Mesodermal cell (in vitro differentiated cells): ENCODE data around the gene GGT6.
A peak's percentile ranks its signal among the peaks of the same experiment; 100 is the strongest.
"Not testable (repeated sequence)": the region's sequence is repeated elsewhere in the genome, so short reads cannot be mapped to it uniquely, and the experiment has no call there.

Experiments
- H3K27ac ChIP-seq: 2 replicates; pipeline ENCODE4 v1.7.0; 2013; ENCODE audit warnings: mild to moderate bottlenecking, low read depth, low read length, moderate library complexity; ENCODE audit not compliant: severe bottlenecking
- H3K36me3 ChIP-seq: 2 replicates; pipeline ENCODE4 v1.7.1; 2013; ENCODE audit warnings: mild to moderate bottlenecking, low read length, moderate library complexity; ENCODE audit not compliant: control insufficient read depth, insufficient read depth
- H3K4me1 ChIP-seq: one replicate; pipeline ENCODE4 v1.7.1; 2013; ENCODE audit warnings: mild to moderate bottlenecking, low read length; ENCODE audit not compliant: insufficient read depth, control insufficient read depth, poor library complexity, severe bottlenecking
- H3K4me3 ChIP-seq: 2 replicates; pipeline ENCODE4 v1.7.0; 2013; ENCODE audit warnings: low read length, control low read depth, mild to moderate bottlenecking; ENCODE audit not compliant: insufficient read depth, poor library complexity, severe bottlenecking; ENCODE audit errors: extremely low read depth
- H3K9me3 ChIP-seq: 2 replicates; pipeline ENCODE4 v1.7.1; 2013; ENCODE audit warnings: mild to moderate bottlenecking, low read length, moderate library complexity; ENCODE audit not compliant: control insufficient read depth
- WGBS, 2 experiments: methylation state at CpG; one replicate each; pipeline ENCODE4 v1.1.5; 2013; ENCODE audit warnings: missing lambda C conversion rate in 2 of 2; ENCODE audit not compliant: insufficient coverage in 2 of 2; 5-methylcytosine and 5-hydroxymethylcytosine counted together

GGT6 gene

GRCh38 chr17:4591529-4591928 lies 31.2 kb upstream of the GGT6 start:
- WGBS, 2 experiments: 64 to 74% methylated on average over 12 of the region's 12 CpGs
- H3K4me1 ChIP-seq: peaks cover 18% of the 10 kb centered on the region
- no peak overlapping the region for H3K27ac ChIP-seq
- no peaks in the 10 kb centered on the region for H3K9me3 ChIP-seq
- H3K36me3 ChIP-seq: no peaks in the 10 kb centered on the region
- H3K4me3 ChIP-seq: no peak overlapping the region

- Histone ChIP-seq H3K27ac (no peak overlapping the region), H3K36me3 (no peaks in the 10 kb centered on the region), H3K4me3 (no peak overlapping the region), H3K4me1 (peaks cover 18% of the 10 kb centered on the region), H3K9me3 (no peaks in the 10 kb centered on the region)
- 87 to 88% methylated on average over 8 to 10 of the region's 10 CpGs for WGBS, 2 experiments
Measured at GRCh38 chr17:4590981-4591453, 30.6 kb upstream of the GGT6 start.

- peaks cover 15% of the 10 kb centered on the region for H3K4me1 ChIP-seq
- H3K27ac ChIP-seq, H3K4me3 ChIP-seq, H3K36me3 ChIP-seq, H3K9me3 ChIP-seq: not testable (repeated sequence)
- WGBS, 2 experiments: 89 to 97% methylated on average over 10 of the region's 11 CpGs
Measured at GRCh38 chr17:4590042-4590441, 29.7 kb upstream of the GGT6 start.

- Histone ChIP-seq H3K9me3 (no peaks in the 10 kb centered on the region), H3K36me3 (no peaks in the 10 kb centered on the region), H3K4me1 (peaks cover 15% of the 10 kb centered on the region), H3K27ac (no peak overlapping the region), H3K4me3 (no peak overlapping the region)
- 86 to 92% methylated on average over 10 to 18 of the region's 22 CpGs for WGBS, 2 experiments
Measured at GRCh38 chr17:4588898-4589625, 28.7 kb upstream of the GGT6 start.

- H3K27ac ChIP-seq: peak overlapping the region; percentile 75
- no peaks in the 10 kb centered on the region for H3K36me3 ChIP-seq
- H3K9me3 ChIP-seq: no peaks in the 10 kb centered on the region
- H3K4me1 ChIP-seq: peaks cover 21% of the 10 kb centered on the region
- 87 to 88% methylated on average over 9 to 10 of the region's 11 CpGs for WGBS, 2 experiments
- no peak overlapping the region for H3K4me3 ChIP-seq
Measured at GRCh38 chr17:4588391-4588790, 28.0 kb upstream of the GGT6 start.

GRCh38 chr17:4587803-4588202 lies 27.4 kb upstream of the GGT6 start:
- 68 to 78% methylated on average over 3 to 5 of the region's 9 CpGs for WGBS, 2 experiments
- Histone ChIP-seq H3K36me3 (no peaks in the 10 kb centered on the region), H3K4me1 (peaks cover 25% of the 10 kb centered on the region), H3K9me3 (no peaks in the 10 kb centered on the region), H3K27ac (peak overlapping the region; percentile 75), H3K4me3 (no peak overlapping the region)

- Histone ChIP-seq H3K4me1 (peaks cover 25% of the 10 kb centered on the region), H3K27ac (peak overlapping the region; percentile 75), H3K9me3 (no peaks in the 10 kb centered on the region), H3K4me3 (no peak overlapping the region), H3K36me3 (no peaks in the 10 kb centered on the region)
- 97 to 98% methylated on average over 5 of the region's 7 CpGs for WGBS, 2 experiments
Measured at GRCh38 chr17:4587195-4587594, 26.8 kb upstream of the GGT6 start.

- H3K4me1 ChIP-seq: peaks cover 21% of the 10 kb centered on the region
- no peaks in the 10 kb centered on the region for H3K36me3 ChIP-seq
- no peak overlapping the region for H3K27ac ChIP-seq
- no peak overlapping the region for H3K4me3 ChIP-seq
- no peaks in the 10 kb centered on the region for H3K9me3 ChIP-seq
- 86 to 93% methylated on average over 8 to 9 of the region's 9 CpGs for WGBS, 2 experiments
Measured at GRCh38 chr17:4586043-4586442, 25.7 kb upstream of the GGT6 start.

GRCh38 chr17:4585638-4585994 lies 25.2 kb upstream of the GGT6 start:
- Histone ChIP-seq H3K4me3 (no peak overlapping the region), H3K27ac (no peak overlapping the region), H3K4me1 (peaks cover 21% of the 10 kb centered on the region), H3K36me3 (no peaks in the 10 kb centered on the region), H3K9me3 (no peaks in the 10 kb centered on the region)
- WGBS, 2 experiments: 78% methylated on average over 5 to 7 of the region's 7 CpGs

GRCh38 chr17:4584917-4585637 lies 24.7 kb upstream of the GGT6 start:
- Histone ChIP-seq H3K27ac (no peak overlapping the region), H3K36me3 (no peaks in the 10 kb centered on the region), H3K9me3 (no peaks in the 10 kb centered on the region), H3K4me3 (peak overlapping the region; percentile 41), H3K4me1 (peaks cover 21% of the 10 kb centered on the region)
- WGBS, 2 experiments: 18 to 23% methylated on average over 39 to 51 of the region's 57 CpGs
